Mesenchymal stem cell (in vitro differentiated cells and primary cell): ENCODE results near the gene NCS1.

Experiments used
- DNase-seq: peaks from one replicate; pipeline ENCODE4 v3.0.0-alpha.2; 2013
- H2AFZ ChIP-seq: one replicate; pipeline ENCODE4 v1.6.1; 2013; ENCODE audit warnings: low read depth, mild to moderate bottlenecking, control low read depth, inconsistent platforms, low read length, moderate library complexity
- H2AK5ac ChIP-seq: 2 replicates; pipeline ENCODE4 v1.6.1; 2013; ENCODE audit warnings: low read length, moderate library complexity, mild to moderate bottlenecking, inconsistent platforms; ENCODE audit not compliant: severe bottlenecking
- H2BK120ac ChIP-seq: one replicate; pipeline ENCODE4 v1.6.1; 2013; ENCODE audit warnings: low read depth, mild to moderate bottlenecking, inconsistent platforms, low read length, moderate library complexity
- H2BK12ac ChIP-seq, 2 experiments: one replicate each; pipeline ENCODE4 v1.6.1; 2013; ENCODE audit warnings: inconsistent platforms in 2 of 2, low read length in 2 of 2, mild to moderate bottlenecking in 2 of 2, moderate library complexity in 2 of 2, control low read depth in 1 of 2
- H2BK15ac ChIP-seq: one replicate; pipeline ENCODE4 v1.6.1; 2013; ENCODE audit warnings: mild to moderate bottlenecking, low read depth, inconsistent platforms; ENCODE audit not compliant: poor library complexity, severe bottlenecking
- H2BK5ac ChIP-seq: 2 replicates; pipeline ENCODE4 v1.6.1; 2013; ENCODE audit warnings: low read depth, mild to moderate bottlenecking, low read length, control low read depth, inconsistent platforms; ENCODE audit not compliant: poor library complexity, severe bottlenecking
- H3K14ac ChIP-seq, 2 experiments: one replicate each; pipeline ENCODE4 v1.6.1; 2013; ENCODE audit warnings: inconsistent platforms in 2 of 2, low read length in 2 of 2, control low read depth in 1 of 2, mild to moderate bottlenecking in 1 of 2, moderate library complexity in 1 of 2
- H3K18ac ChIP-seq, 2 experiments: one replicate each; pipeline ENCODE4 v1.6.1; 2013; ENCODE audit warnings: inconsistent platforms in 2 of 2, low read length in 2 of 2, control low read depth in 1 of 2, low read depth in 1 of 2, mild to moderate bottlenecking in 1 of 2
- H3K23ac ChIP-seq, 2 experiments: one replicate each; pipeline ENCODE4 v1.6.1; 2013; ENCODE audit warnings: inconsistent platforms in 2 of 2, low read length in 2 of 2, mild to moderate bottlenecking in 2 of 2, moderate library complexity in 2 of 2, control low read depth in 1 of 2
- H3K27ac ChIP-seq: 2 replicates; pipeline ENCODE4 v1.5.1; 2013; ENCODE audit warnings: mild to moderate bottlenecking, moderate library complexity, low read length, control low read depth, inconsistent platforms; ENCODE audit not compliant: poor library complexity, severe bottlenecking
- H3K27me3 ChIP-seq, 2 experiments: 2 replicates each; pipeline versions ENCODE4 v1.6.1 to v1.7.0; 2013; ENCODE audit warnings: low read length in 2 of 2, mild to moderate bottlenecking in 2 of 2, moderate library complexity in 2 of 2, control low read depth in 1 of 2, inconsistent platforms in 1 of 2; ENCODE audit not compliant: control insufficient read depth in 1 of 2, insufficient read depth in 1 of 2
- H3K36me3 ChIP-seq, 2 experiments: 2 replicates each; pipeline versions ENCODE4 v1.6.1 to v1.7.0; 2013; ENCODE audit warnings: low read length in 2 of 2, control low read depth in 1 of 2, inconsistent platforms in 1 of 2, low read depth in 1 of 2, mild to moderate bottlenecking in 1 of 2; ENCODE audit not compliant: insufficient read depth in 2 of 2, control insufficient read depth in 1 of 2
- H3K4ac ChIP-seq, 2 experiments: one replicate each; pipeline ENCODE4 v1.6.1; 2013; ENCODE audit warnings: inconsistent platforms in 2 of 2, low read length in 2 of 2, mild to moderate bottlenecking in 2 of 2, moderate library complexity in 2 of 2, control low read depth in 1 of 2, low read depth in 1 of 2
- H3K4me1 ChIP-seq: 2 replicates; pipeline ENCODE4 v1.6.1; 2013; ENCODE audit warnings: low read depth, low read length, control low read depth; ENCODE audit not compliant: control insufficient read depth, insufficient read depth
- H3K4me2 ChIP-seq: 2 replicates; pipeline ENCODE4 v1.6.1; 2013; ENCODE audit warnings: low read length, mild to moderate bottlenecking, inconsistent platforms; ENCODE audit not compliant: poor library complexity, severe bottlenecking
- H3K4me3 ChIP-seq, 2 experiments: 2 replicates each; pipeline versions ENCODE4 v1.5.1 to v1.7.0; 2013; ENCODE audit warnings: low read length in 2 of 2, mild to moderate bottlenecking in 2 of 2, control low read depth in 1 of 2, low read depth in 1 of 2; ENCODE audit not compliant: insufficient read depth in 1 of 2
- H3K79me1 ChIP-seq: replicated peaks from 2 replicates; pipeline ENCODE4 v1.6.1; 2013; ENCODE audit warnings: mild to moderate bottlenecking, control low read depth, low read length, inconsistent platforms; ENCODE audit not compliant: poor library complexity, severe bottlenecking
- H3K9ac ChIP-seq: 2 replicates; pipeline ENCODE4 v1.7.0; 2013; ENCODE audit warnings: mild to moderate bottlenecking, low read length, moderate library complexity
- H3K9me3 ChIP-seq: 2 replicates; pipeline ENCODE4 v1.7.0; 2013; ENCODE audit warnings: mild to moderate bottlenecking, low read length; ENCODE audit not compliant: control insufficient read depth
- H4K8ac ChIP-seq: one replicate; pipeline ENCODE4 v1.6.1; 2013; ENCODE audit warnings: inconsistent platforms, mild to moderate bottlenecking, low read length, moderate library complexity
- H4K91ac ChIP-seq: one replicate; pipeline ENCODE4 v1.6.1; 2013; ENCODE audit warnings: mild to moderate bottlenecking, low read length, inconsistent platforms
- WGBS: methylation state at CpG from one replicate; pipeline ENCODE4 v1.1.7; 2013; ENCODE audit warnings: mixed read lengths; 5-methylcytosine and 5-hydroxymethylcytosine counted together

The NCS1 gene

GRCh38 chr9:130268521-130269211 is 96.5 kb downstream of the NCS1 start:
- Histone ChIP-seq H3K4ac (no peak overlapping the region), H3K9me3 (no peaks in the 10 kb centered on the region), H4K91ac (no peak overlapping the region), H3K4me1 (peaks cover 24% of the 10 kb centered on the region), H2BK12ac (no peak overlapping the region), H2BK15ac (no peak overlapping the region), H2BK5ac (no peak overlapping the region), H3K9ac (no peak overlapping the region), H3K79me1 (no peaks in the 10 kb centered on the region), H3K27ac (no peak overlapping the region), H2AFZ (no peak overlapping the region), H3K18ac (no peak overlapping the region), H3K23ac (no peak overlapping the region), H2BK120ac (no peak overlapping the region), H4K8ac (no peak overlapping the region), H3K4me2 (no peak overlapping the region), H3K4me3 (no peak overlapping the region), H3K27me3 (peaks cover 56 to 72% of the 10 kb centered on the region in 2 experiments), H2AK5ac (no peak overlapping the region), H3K14ac (peak overlapping the region in 1 of 2 experiments; percentile 71), H3K36me3 (no peaks in the 10 kb centered on the region)
- 67% methylated on average over 15 of the region's 16 CpGs for WGBS
- no peak for DNase-seq

- H3K4ac ChIP-seq, result no peak overlapping the region
- no peaks in the 10 kb centered on the region for H3K79me1 ChIP-seq
- no peak overlapping the region for H2BK12ac ChIP-seq
- H2AFZ ChIP-seq, result no peak overlapping the region
- WGBS, result 69% methylated on average over 6 of the region's 6 CpGs
- H3K9ac ChIP-seq, result no peak overlapping the region
- H2BK5ac ChIP-seq, result no peak overlapping the region
- H3K27ac ChIP-seq, result no peak overlapping the region
- H3K23ac ChIP-seq, result no peak overlapping the region
- no peak overlapping the region for H4K8ac ChIP-seq
- H3K14ac ChIP-seq, result no peak overlapping the region
- no peak overlapping the region for H3K18ac ChIP-seq
- no peaks in the 10 kb centered on the region for H3K9me3 ChIP-seq
- no peak overlapping the region for H3K4me3 ChIP-seq
- no peak overlapping the region for H2BK120ac ChIP-seq
- no peak overlapping the region for H3K4me2 ChIP-seq
- H3K4me1 ChIP-seq, result peaks cover 15% of the 10 kb centered on the region
- H3K27me3 ChIP-seq, result peaks cover 33 to 55% of the 10 kb centered on the region in 2 experiments
- no peak overlapping the region for H2AK5ac ChIP-seq
- DNase-seq, result no peak
- no peaks in the 10 kb centered on the region for H3K36me3 ChIP-seq
- no peak overlapping the region for H2BK15ac ChIP-seq
- no peak overlapping the region for H4K91ac ChIP-seq
Observed at GRCh38 chr9:130271473-130271872, 99.3 kb downstream of the NCS1 start.

DNA sequence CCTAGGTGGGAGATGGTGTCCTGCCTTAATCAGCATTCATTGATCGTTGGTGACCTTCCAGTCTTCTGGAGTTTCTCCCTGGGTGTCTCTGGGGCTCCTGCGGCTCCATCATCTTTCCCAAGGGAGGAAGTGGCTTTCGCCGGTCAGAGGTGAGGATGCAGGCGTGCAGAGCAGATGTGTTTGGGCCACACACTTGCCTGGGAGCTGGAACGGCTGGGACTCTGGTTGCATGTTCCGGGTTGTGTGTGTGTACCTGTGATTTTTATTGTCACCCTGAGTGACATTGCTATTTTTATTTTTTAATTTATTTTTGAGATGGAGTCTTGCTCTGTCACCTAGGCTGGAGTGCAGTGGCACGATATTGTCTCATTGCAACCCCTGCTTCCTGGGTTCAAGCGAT is 103.0 kb downstream of the NCS1 start:
- H2AFZ ChIP-seq, result no peak overlapping the region
- H3K27ac ChIP-seq, result no peak overlapping the region
- H3K23ac ChIP-seq, result no peak overlapping the region
- no peak overlapping the region for H4K91ac ChIP-seq
- H3K27me3 ChIP-seq, result peaks cover 8 to 35% of the 10 kb centered on the region in 2 experiments
- WGBS, result 80% methylated on average over 9 of the region's 9 CpGs
- no peak overlapping the region for H3K14ac ChIP-seq
- peaks cover 7% of the 10 kb centered on the region for H3K4me1 ChIP-seq
- H3K79me1 ChIP-seq, result no peaks in the 10 kb centered on the region
- H3K18ac ChIP-seq, result no peak overlapping the region
- H3K9ac ChIP-seq, result no peak overlapping the region
- no peak overlapping the region for H4K8ac ChIP-seq
- H3K4me2 ChIP-seq, result no peak overlapping the region
- H3K9me3 ChIP-seq, result no peaks in the 10 kb centered on the region
- H2BK5ac ChIP-seq, result no peak overlapping the region
- H2AK5ac ChIP-seq, result no peak overlapping the region
- no peaks in the 10 kb centered on the region for H3K36me3 ChIP-seq
- no peak overlapping the region for H3K4ac ChIP-seq
- H2BK12ac ChIP-seq, result no peak overlapping the region
- no peak overlapping the region for H2BK120ac ChIP-seq
- DNase-seq, result no peak
- no peak overlapping the region for H2BK15ac ChIP-seq
- no peak overlapping the region for H3K4me3 ChIP-seq

DNA sequence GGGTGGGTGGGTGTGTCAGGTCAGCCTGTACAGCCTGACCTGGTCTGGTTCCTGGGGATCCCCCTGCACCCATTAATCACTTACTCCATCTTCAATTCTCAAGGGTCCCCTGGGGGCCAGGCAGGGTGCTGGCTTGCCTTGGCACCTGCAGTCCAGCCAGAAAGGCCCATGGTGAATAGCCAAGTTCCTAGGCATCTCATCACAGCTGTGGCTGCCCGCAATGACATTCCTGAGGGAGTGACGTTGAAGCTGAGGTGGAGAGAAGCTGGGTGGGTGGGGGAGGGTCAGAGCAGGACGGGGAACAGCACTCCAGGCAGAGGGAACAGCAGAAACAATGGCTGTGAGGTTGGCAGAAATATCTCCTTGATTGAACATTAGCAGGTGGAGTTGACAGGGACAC is 103.9 kb downstream of the NCS1 start:
- H3K4me3 ChIP-seq, result no peak overlapping the region
- no peak overlapping the region for H4K91ac ChIP-seq
- no peak overlapping the region for H4K8ac ChIP-seq
- H2BK12ac ChIP-seq, result no peak overlapping the region
- no peak overlapping the region for H3K18ac ChIP-seq
- H3K79me1 ChIP-seq, result no peaks in the 10 kb centered on the region
- H3K27ac ChIP-seq, result no peak overlapping the region
- no peak overlapping the region for H3K4me2 ChIP-seq
- peak; percentile 64 for DNase-seq
- H2BK120ac ChIP-seq, result no peak overlapping the region
- H2AFZ ChIP-seq, result no peak overlapping the region
- H3K27me3 ChIP-seq, result peaks cover 0 to 31% of the 10 kb centered on the region in 2 experiments
- no peak overlapping the region for H3K4ac ChIP-seq
- no peak overlapping the region for H2AK5ac ChIP-seq
- no peaks in the 10 kb centered on the region for H3K36me3 ChIP-seq
- H3K23ac ChIP-seq, result no peak overlapping the region
- no peak overlapping the region for H2BK15ac ChIP-seq
- H3K9ac ChIP-seq, result no peak overlapping the region
- H3K14ac ChIP-seq, result no peak overlapping the region
- WGBS, result 39% methylated on average over 3 of the region's 3 CpGs
- no peaks in the 10 kb centered on the region for H3K9me3 ChIP-seq
- no peak overlapping the region for H2BK5ac ChIP-seq
- peaks cover 7% of the 10 kb centered on the region for H3K4me1 ChIP-seq
